Smooth muscle cell of the brain vasculature (primary cell): ENCODE results near the gene SLC7A6OS.
"Not testable (repeated sequence)": the region's sequence is repeated elsewhere in the genome, so short reads cannot be mapped to it uniquely, and the experiment has no call there.

Experiments used
- DNase-seq: peaks from one replicate; pipeline ENCODE4 v3.0.0-alpha.2; 2012; ENCODE audit warnings: low read depth, low spot score

SLC7A6OS gene

GRCh38 chr16:68298907-68299561 is 11.7 kb downstream of the SLC7A6OS start:
- no peak for DNase-seq

GRCh38 chr16:68298312-68298711 is 12.4 kb downstream of the SLC7A6OS start:
- no peak for DNase-seq

GRCh38 chr16:68297908-68298307 is 12.8 kb downstream of the SLC7A6OS start:
- DNase-seq = no peak

GRCh38 chr16:68296693-68297092 is 14.1 kb downstream of the SLC7A6OS start:
- DNase-seq = no peak

GRCh38 chr16:68296291-68296690 is 14.5 kb downstream of the SLC7A6OS start:
- DNase-seq = no peak

- DNase-seq = no peak
Measured at GRCh38 chr16:68292425-68292824, 18.3 kb downstream of the SLC7A6OS start.

DNA sequence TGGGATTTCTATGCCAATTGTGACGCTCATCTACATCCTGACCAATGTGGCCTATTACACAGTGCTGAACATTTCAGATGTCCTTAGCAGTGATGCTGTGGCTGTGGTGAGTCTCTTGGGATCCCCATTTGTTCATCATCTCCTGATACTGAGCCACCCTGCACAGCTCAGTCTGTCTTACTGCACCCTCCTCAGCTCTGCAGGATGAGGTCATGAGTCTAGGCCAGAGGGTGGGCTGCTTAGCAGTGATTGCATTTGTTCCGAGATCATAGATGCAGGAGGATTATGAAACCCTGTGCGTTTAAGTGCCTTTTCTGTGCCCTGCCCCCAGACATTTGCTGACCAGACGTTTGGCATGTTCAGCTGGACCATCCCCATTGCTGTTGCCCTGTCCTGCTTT is 19.5 kb downstream of the SLC7A6OS start:
- no peak for DNase-seq

DNA sequence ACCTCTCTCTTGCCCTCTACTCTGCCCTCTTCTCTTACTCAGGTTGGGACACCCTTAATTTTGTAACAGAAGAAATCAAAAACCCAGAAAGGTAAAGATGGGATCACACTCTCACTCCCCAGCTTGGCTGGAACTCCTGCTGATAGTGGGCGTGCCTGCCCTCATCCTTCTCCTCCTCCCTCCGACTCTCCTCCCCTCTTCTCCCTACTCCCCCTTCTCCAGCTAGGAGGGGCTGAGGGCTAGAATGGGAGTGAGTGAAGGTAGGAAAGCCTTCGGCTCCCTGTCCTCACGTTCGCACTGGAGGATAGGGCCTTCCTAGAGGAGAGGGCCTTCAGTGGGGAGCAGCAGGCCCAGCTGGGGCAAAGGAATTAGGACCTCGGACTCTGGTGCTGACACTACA is 20.3 kb downstream of the SLC7A6OS start:
- DNase-seq = no peak

DNA sequence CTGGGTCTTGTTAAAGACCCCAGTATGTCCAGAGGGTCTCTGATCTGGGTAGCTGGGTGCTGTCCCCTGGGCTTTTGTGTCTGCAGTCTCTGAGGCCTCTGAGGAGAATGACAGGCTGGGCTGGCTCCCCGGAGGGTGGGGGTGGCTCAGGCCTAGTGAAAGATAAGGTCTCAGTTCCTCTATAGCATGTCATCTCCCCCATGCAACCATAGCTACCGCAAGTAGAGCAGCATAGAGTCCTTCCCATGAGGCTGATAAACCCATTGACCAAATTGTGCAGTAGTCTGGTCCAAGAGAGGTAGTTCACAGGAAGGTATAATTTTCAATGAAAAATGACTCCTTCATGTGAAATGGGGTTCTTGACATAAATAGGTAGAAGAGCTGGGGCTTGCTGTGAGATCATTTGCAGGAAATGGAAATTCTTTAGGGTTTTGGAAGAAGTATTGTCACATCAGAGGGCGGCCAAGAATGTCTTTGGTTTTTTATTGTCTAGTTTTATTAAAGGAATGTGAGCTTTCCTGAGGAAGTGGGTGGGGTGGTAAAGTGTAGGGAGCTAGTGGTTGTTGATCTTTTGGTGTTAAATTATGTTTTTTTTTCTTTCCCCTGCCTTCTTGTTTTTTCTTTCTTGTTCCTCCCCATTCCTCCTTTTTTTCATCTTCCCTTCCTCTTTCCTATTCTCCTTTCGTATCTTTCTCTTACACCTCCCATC is 21.0 kb downstream of the SLC7A6OS start:
- no peak for DNase-seq

DNA sequence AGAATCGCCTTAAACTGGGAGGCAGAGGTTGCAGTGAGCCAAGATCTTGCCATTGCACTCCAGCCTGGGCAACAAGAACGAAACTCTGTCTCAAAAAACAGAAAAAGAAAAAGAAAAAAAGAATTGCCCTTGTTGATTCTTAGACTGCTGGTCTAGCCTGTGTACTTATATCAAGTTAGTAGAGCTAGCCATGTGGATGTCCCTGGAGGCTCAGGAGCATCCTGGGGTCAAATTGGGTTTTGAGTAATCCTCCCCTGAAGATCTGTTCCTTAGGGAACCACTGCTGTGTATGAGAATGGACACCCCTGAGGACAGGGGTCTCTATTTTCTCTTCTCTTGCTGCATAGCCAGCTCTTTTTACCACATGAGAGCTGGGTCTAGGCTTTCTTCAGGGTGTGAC is 21.5 kb downstream of the SLC7A6OS start:
- no peak for DNase-seq

GRCh38 chr16:68288796-68289195 is 21.9 kb downstream of the SLC7A6OS start:
- not testable (repeated sequence) for DNase-seq

- DNase-seq = no peak
Measured at GRCh38 chr16:68288252-68288650, 22.5 kb downstream of the SLC7A6OS start.

DNA sequence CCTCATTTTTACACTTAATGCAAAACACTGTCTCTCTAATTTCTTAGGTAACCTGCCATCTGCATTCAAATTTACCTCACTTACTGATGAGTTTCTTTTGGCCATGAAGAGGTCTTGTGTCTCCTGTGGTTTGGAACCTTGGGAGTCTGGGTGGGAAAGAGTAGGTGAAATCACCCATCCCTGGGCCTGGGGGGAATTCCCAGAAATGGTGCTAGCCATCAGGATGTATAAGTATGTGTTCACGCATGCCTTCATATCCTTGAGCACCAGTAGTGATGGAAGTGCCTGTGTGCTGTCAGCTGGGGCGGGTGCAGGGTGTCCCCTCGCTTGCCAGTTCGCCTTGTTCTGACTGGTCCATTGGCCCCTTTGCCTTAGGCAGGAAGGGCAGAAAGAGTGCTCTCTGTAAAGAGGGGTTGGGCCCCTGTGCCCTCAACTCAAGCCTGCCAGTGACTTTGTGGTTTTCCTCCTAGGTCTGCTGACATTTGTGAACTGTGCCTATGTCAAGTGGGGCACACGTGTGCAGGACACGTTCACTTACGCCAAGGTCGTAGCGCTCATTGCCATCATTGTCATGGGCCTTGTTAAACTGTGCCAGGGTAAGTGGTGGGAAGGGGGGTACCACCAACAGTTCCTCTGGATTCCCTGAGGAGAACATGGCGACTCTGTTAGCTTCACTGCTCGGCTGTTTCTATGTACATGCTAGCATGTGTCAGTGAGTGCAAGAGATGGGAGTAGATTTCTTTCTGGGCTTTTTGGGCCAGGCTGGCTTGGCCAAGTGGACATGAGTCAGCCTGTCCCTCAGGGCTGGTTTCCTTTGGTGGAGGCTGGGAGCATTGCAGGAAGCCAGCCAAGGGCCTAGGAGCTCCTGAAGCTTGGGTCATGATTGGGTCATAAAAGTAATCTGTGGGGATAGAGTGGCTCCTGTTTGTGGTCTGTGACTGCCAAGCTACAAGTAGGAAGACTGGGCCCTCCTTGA is 23.2 kb downstream of the SLC7A6OS start:
- DNase-seq = no peak

DNA sequence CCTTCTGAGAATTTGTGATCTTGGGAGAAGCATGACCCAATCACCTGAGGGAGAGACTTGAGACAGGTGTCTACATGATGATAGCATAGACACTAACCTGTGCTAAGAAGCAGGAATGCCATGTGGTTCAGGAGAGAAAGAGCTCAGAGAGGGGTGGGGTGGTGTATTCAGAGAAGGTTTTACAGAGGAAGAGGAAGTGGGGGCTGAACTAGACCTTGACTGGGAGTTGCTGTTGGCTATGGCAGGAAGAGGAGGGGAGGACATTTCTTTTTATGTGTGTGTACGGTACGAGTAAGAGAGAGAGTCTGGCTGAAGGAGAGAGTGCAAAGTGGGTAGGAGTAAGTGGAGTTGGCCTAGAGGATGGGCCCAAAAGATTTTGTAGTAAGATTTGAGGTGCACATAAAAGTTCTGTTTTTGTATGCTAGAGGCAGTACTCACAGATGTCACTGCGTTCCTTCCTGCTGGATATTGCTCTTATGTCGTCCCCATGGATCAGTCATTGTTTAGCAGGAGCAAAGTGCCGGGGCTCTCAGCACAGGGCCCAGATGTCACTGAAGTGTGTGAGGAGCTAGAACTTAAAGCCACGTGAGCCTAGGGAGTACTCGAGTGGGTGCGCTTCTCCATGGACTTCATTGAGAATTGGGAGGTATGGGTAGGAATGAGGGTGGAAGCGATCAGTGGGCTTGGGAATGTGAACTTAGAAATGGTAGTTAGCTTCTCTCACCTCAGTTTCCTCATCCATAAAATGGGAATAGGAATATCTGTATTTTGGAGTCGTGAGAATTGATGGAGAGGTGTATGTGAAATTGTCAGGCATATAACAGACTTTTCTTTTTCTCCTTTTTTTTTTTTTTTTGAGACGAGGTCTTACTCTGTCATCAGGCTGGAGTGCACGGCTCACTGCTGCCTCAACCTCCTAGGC is 24.3 kb downstream of the SLC7A6OS start:
- no peak for DNase-seq

- DNase-seq = no peak
Measured at GRCh38 chr16:68285683-68286082, 25.1 kb downstream of the SLC7A6OS start.

DNA sequence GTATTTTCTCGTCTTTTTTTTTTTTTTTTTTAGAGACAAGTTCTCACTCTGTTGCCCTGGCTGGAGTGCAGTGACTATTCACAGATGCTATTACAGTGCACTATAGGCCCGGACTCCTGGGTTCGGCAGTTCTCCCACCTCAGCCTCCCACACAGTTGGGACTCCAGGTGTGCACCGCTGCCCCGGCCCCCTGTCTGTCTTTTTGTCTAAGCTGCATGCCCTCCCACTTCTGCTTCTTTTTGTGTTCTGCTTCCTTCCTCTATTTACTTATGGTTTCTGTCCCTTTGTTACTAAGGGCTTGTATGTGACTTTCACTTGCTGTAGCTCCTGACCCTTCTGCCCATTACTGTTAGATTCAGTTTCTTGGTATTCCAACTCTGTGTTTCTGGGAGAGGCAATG is 25.9 kb downstream of the SLC7A6OS start:
- DNase-seq = no peak

GRCh38 chr16:68283801-68284598 is 26.7 kb downstream of the SLC7A6OS start:
- no peak for DNase-seq

GRCh38 chr16:68283346-68283745 is 27.4 kb downstream of the SLC7A6OS start:
- no peak for DNase-seq

DNA sequence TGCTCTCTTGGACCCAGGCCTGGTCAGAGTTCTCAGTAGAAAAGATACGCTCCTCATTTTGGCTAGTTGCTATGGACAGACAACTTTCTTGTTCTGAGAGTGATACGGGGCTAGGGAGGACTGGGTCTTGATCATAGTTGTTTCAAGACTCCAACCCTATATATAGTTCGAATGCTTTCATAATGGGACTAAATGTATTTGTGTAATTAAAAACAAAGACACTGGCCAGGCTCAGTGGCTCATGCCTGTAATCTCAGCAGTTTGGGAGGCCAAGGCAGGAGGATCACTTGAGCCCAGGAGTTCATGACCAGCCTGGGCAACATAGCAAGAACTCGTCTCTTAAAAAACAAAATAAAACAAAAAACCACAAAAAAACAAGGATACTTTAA is 28.7 kb downstream of the SLC7A6OS start:
- DNase-seq = no peak

DNA sequence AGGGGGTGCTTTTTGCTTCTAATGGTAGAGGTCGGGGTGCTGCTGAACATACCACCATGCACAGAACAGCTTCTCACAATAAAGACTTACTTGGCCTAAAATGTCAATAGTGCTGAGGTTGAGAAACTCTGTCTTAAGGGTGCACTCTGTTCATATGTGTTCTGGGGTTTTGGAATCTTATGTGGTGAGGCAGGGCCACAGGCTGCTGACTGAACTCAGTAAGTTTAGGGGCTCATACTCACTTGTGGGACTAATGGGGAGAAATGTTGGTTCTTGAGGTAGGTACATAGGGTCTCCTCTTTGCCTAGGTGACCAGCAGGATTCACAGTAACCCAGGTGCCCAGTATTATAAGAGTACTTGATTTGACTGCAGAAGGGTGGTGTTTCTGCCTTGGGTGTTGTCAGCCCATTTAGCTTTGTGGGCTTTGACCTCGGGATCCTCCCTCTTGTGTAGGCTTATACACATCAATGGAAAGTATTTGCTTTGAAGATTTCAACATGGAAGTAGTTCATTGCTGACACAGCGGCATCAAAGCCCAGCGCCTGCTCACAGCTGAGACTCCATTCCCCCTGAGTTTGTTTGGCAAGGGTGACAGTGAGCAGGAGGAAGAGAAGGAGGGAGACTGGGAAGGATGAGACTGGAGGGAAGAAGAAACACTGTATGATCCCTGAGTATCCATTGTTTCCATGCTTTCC is 29.2 kb downstream of the SLC7A6OS start:
- DNase-seq = no peak
